DND-41 (cell line): ENCODE measurements around the gene KCNQ1OT1.

Experiments
- ATAC-seq: fragments of 200-7000 bp; cut with Tn5 transposase; 3 replicates; pipeline ENCODE4 v1.9.1; 2021; ENCODE audit warnings: low read depth; ENCODE audit not compliant: insufficient read depth
- DNase-seq: peaks from one replicate; pipeline ENCODE4 v3.0.0-alpha.2; 2020
- H2AFZ ChIP-seq: 2 replicates; pipeline ENCODE4 v1.6.0; 2012; ENCODE audit warnings: low read depth, low read length
- H3K27ac ChIP-seq: 2 replicates; pipeline ENCODE4 v1.5.1; 2012; ENCODE audit warnings: low read length, inconsistent platforms
- H3K27me3 ChIP-seq: fragments of 200-600 bp; sonication (generic); 2 replicates; pipeline ENCODE4 v1.6.0; 2012; ENCODE audit warnings: low read length, mild to moderate bottlenecking, inconsistent platforms; ENCODE audit not compliant: insufficient read depth, poor library complexity
- H3K36me3 ChIP-seq: 2 replicates; pipeline ENCODE4 v1.5.1; 2012; ENCODE audit warnings: low read length, inconsistent platforms; ENCODE audit not compliant: insufficient read depth
- H3K4me1 ChIP-seq: 2 replicates; pipeline ENCODE4 v1.5.1; 2012; ENCODE audit warnings: mild to moderate bottlenecking, low read length; ENCODE audit not compliant: insufficient read depth
- H3K4me2 ChIP-seq: 2 replicates; pipeline ENCODE4 v1.6.0; 2012; ENCODE audit warnings: mild to moderate bottlenecking, moderate library complexity, low read length, inconsistent platforms; ENCODE audit not compliant: insufficient read depth
- H3K4me3 ChIP-seq, 2 experiments: fragments of 200-600 bp in 1 of 2; shearing (Covaris generic) in 1 of 2; 2 replicates each; pipeline ENCODE4 v1.5.1; 2012 to 2016; ENCODE audit warnings: inconsistent platforms in 2 of 2, low read length in 2 of 2, mild to moderate bottlenecking in 2 of 2, low read depth in 1 of 2, moderate library complexity in 1 of 2
- H3K79me2 ChIP-seq: 2 replicates; pipeline ENCODE4 v1.6.0; 2012; ENCODE audit warnings: low read length, inconsistent platforms; ENCODE audit not compliant: insufficient read depth
- H3K9ac ChIP-seq: 2 replicates; pipeline ENCODE4 v1.6.0; 2012; ENCODE audit warnings: low read depth, mild to moderate bottlenecking, inconsistent platforms, low read length, moderate library complexity
- H3K9me3 ChIP-seq: 2 replicates; pipeline ENCODE4 v1.5.1; 2012; ENCODE audit warnings: low read length, moderate library complexity, mild to moderate bottlenecking, inconsistent platforms; ENCODE audit not compliant: insufficient read depth, severe bottlenecking
- H4K20me1 ChIP-seq: 2 replicates; pipeline ENCODE4 v1.6.0; 2012; ENCODE audit warnings: low read length; ENCODE audit not compliant: insufficient read depth
- CTCF ChIP-seq: IDR thresholded peaks from 2 replicates; pipeline ENCODE4 v1.5.1; 2012; ENCODE audit warnings: borderline replicate concordance, low read length, moderate library complexity, mild to moderate bottlenecking; ENCODE audit not compliant: poor library complexity, severe bottlenecking; ENCODE audit errors: extremely low read depth
- EZH2 ChIP-seq: IDR thresholded peaks from 3 replicates; pipeline ENCODE4 v1.6.1; 2012; ENCODE audit warnings: borderline replicate concordance, low read depth, mild to moderate bottlenecking, moderate library complexity, low read length, inconsistent platforms; ENCODE audit not compliant: severe bottlenecking

The KCNQ1OT1 gene

GRCh38 chr11:2726964-2727363 is 27.2 kb upstream of the KCNQ1OT1 start:
- Histone ChIP-seq H3K4me1 (no peaks in the 10 kb centered on the region), H3K27me3 (peaks cover 11% of the 10 kb centered on the region), H3K9me3 (no peaks in the 10 kb centered on the region), H3K27ac (no peak overlapping the region), H2AFZ (no peak overlapping the region), H3K79me2 (no peaks in the 10 kb centered on the region), H3K9ac (no peak overlapping the region), H3K4me3 (no peak overlapping the region), H4K20me1 (peaks cover 6% of the 10 kb centered on the region; the same call in 1 of the 2 replicates), H3K36me3 (no peaks in the 10 kb centered on the region), H3K4me2 (no peak overlapping the region)
- DNase-seq = no peak
- ATAC-seq = no peak
- TF ChIP-seq EZH2 = no peak
- no peak for TF ChIP-seq CTCF

- DNase-seq (no peak), ATAC-seq (no peak)
- Histone ChIP-seq H3K4me1 (no peaks in the 10 kb centered on the region), H3K9ac (no peak overlapping the region), H3K4me2 (no peak overlapping the region), H3K27me3 (peaks cover 13% of the 10 kb centered on the region), H3K27ac (no peak overlapping the region), H3K36me3 (no peaks in the 10 kb centered on the region), H4K20me1 (peaks cover 6% of the 10 kb centered on the region; the same call in 1 of the 2 replicates), H3K79me2 (no peaks in the 10 kb centered on the region), H3K4me3 (no peak overlapping the region), H3K9me3 (no peaks in the 10 kb centered on the region), H2AFZ (no peak overlapping the region)
- no peak for TF ChIP-seq CTCF
- no peak for TF ChIP-seq EZH2
Measured at GRCh38 chr11:2725368-2726300, 25.8 kb upstream of the KCNQ1OT1 start.

GRCh38 chr11:2724653-2725367 is 25.0 kb upstream of the KCNQ1OT1 start:
- Histone ChIP-seq H3K27me3 (peaks cover 14% of the 10 kb centered on the region), H3K9ac (no peak overlapping the region), H3K4me3 (no peak overlapping the region), H3K79me2 (no peaks in the 10 kb centered on the region), H4K20me1 (peaks cover 6% of the 10 kb centered on the region; the same call in 1 of the 2 replicates), H3K27ac (no peak overlapping the region), H3K9me3 (no peaks in the 10 kb centered on the region), H2AFZ (no peak overlapping the region), H3K36me3 (no peaks in the 10 kb centered on the region), H3K4me1 (no peaks in the 10 kb centered on the region), H3K4me2 (no peak overlapping the region)
- TF ChIP-seq CTCF (no peak), EZH2 (no peak)
- DNase-seq = no peak
- no peak for ATAC-seq
